GM19193 (cell line): ENCODE results near the gene FCN1.

Experiments
- POLR2A ChIP-seq: IDR thresholded peaks from 4 replicates; pipeline ENCODE4 v1.6.1; 2011; ENCODE audit not compliant: insufficient read depth, insufficient read length; ENCODE audit errors: extremely low read depth

The FCN1 gene

DNA sequence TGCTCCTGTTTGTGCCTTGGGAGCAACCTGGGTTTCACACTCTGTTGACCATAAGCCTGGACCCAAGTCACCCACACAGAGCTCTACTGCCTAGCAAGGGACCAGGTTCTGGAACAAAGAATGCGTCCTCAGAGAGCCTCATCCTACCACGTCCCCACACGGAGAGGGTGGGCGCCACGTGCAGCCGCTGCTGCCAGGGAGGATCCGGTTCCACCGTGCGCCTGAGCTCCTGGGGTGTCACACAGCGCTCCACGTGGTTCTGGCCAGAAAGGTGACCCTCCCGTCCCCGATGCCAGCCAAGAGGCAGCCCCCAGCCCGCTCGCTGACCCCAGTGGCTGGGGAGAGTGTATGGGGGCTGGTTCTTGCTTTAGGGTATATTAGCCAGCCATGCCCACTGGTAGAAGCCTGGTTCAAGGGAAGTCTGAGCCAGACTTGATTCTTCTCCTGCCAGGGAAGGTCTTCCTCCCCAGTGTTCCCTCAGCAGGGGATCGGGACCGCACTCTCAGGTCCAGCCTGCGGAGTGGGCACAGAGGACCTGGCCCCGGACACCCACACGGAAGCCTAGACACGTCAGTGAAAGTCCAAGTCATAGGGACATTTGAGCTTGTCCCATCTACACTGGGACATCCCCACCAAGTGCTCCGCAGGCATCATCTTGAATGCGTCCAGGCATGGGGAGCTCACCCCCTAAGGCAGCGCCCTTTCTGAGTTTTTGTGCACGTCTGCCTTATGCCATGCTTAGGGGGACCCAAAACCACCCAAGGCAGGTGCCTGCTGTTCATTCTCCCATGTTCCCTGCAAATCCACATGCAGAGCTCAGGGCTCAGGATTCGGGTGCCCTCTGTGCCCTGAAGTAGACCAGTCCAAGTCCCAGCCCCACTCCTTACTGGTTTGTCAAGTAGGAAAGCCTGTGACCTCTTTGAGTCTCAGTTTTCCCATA is 2.4 kb downstream of the FCN1 start:
- TF ChIP-seq POLR2A = no peak

DNA sequence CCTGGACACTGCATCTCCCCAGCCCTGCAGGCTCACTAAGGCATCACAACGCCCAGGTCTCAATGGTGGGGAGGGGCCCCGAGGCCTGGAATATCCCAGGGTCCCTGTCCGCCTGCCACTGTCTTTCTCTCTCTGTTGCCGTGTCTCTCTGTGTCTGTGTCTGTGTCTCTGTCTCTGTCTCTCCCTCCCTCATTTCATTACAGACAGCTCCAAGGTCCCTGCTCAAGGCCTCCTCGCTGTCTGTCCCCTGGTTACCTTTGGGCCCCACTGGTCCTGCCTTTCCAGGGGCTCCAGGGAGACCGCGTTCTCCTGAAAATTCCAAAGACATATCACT is 3.2 kb downstream of the FCN1 start:
- TF ChIP-seq POLR2A = no peak

DNA sequence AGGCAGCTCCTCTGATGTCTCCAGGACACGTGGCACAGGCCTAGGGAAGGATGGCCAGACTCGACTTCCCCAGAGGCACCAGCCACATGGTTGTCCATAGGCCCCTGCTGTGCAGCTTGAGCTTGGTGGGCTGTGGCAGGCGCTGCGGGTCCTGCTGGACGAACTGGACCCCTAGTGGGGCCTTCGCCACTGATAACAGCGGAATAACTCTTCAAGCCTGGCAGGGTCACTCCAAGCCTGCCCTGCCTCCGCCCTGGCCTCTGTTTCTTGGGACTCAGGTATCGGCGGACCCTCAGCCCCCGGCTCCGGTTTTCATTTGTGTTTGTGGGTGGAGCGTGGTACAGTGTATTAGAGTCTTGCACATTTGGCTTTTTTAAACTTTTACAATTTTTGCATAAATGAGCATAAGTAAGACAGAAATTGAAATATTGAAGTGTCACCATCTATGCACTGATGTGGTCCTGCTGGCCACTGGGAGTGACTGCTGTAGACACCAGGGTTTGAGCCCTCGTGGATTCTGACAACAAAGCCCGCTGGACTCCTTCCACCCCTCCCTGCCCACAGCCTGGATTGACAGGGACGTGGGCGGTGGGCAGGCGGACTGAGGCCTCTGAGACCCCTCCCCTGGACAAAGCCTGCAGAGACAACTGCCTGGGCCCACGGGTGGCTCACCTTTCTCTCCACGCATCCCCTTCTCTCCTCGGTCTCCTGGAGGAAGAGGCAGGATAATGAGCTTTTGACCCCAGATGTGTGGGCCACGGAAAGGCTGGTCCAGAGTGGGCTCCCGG is 3.8 kb downstream of the FCN1 start:
- no peak for TF ChIP-seq POLR2A

DNA sequence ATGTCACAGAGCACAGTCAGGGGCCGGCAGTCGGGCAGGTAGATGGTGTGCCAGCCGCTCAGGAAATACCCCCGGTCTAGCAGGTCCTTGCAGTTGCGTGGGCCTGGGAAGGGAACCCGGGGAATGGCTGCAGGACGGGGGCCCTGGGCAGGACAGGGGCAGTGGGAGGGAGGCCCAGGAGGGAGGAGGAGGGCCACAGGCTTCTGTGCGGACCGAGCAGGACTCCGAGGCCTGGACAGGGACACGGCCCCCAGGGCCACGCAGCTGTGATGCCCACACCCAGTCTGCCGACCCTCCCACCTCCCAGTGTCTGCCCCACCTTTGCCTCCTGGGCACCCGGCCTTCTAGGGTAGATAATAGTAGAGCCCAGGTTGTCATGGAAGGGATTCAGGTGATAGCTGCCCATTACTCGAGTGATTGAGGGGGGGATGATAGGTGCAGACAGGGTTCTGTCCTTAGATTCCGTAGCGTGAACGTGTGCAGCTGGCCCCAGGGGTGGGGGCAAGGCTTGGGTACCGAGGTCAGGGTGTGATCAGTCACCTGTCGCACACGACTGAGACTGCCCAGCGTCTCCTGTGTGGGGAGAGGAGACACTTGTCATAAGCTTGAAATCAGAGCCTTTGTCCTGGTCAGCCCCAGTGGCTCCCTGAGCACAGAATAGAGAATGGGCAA is 4.5 kb downstream of the FCN1 start:
- TF ChIP-seq POLR2A = no peak

DNA sequence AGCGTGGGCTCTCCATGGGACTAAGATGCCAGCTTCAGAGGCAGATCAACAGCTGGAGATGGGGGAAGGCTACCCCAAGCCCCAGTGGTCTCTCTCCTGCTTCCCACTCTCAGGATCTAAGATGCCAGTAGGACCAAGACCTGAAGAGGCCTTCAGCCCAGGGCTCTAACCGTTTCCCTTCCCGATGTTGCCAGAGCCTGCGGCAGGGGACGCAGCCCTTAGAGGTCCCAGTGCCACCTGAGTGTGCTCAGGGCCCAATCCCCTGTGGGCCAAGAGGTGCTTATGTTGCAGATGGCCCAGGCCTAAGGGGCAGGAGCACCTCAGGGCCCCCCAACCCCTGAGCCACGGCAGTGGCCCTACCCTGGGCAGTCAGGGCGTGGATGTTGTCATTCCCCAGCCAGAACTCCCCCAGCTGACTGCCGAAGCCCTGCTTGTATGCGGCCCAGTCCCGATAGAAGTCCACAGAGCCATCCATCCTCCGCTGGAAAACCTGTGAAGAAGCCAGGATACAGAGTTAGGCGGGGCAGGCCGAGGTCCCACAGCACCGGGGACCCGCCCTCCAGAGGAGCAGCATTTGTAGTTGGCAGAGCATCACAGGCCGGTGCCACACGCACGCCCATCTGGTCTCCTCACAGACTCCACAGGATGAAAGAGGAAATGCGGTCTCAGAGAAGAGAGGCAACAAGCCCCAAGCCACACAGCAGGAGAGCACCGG is 5.4 kb downstream of the FCN1 start:
- TF ChIP-seq POLR2A = no peak

DNA sequence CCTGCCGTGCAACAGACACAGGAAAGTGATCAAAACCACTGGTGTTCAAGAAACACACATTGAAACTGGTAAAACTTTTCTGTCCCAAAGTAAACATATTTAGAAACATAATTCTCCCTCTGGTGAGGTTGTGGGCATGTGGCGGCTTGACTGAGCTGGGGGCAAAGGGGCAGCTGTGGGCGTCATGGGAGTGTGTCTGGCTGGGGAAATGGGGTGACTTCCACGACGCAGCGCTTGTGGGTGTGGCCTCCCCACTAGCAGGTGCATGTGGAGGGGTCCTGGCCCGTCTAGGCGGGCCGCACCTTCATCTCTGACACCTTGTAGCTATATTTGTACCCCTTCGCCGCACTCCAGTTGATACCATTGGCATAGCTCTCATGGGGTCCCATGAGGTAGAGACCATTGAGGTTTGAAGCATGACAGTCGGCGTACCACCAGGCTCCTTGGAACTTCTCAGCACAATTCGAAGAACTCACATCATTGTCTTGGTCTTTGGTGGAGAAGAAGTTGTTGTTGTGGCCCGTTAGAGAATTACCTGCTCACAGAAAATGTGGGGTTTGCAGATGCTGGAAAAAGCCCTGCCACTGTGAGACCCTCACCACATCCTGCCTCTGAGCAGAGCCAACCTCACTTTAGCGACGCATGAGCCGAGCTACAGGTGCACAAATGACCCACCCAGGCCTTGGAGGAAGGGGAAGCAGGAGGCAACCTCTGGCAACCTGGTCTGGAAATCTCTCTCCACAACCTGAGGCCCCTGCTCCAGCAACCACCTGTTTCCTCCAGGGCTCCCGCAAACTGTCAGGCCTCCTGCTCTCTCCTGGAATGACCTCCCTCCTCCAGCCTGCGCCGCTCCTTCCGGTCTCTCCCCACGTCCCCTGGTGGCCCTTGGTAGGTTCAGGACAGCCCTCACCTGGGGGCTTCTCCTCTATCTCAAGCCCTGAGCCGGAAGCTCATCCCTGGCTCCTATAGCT is 7.9 kb downstream of the FCN1 start:
- TF ChIP-seq POLR2A = no peak

DNA sequence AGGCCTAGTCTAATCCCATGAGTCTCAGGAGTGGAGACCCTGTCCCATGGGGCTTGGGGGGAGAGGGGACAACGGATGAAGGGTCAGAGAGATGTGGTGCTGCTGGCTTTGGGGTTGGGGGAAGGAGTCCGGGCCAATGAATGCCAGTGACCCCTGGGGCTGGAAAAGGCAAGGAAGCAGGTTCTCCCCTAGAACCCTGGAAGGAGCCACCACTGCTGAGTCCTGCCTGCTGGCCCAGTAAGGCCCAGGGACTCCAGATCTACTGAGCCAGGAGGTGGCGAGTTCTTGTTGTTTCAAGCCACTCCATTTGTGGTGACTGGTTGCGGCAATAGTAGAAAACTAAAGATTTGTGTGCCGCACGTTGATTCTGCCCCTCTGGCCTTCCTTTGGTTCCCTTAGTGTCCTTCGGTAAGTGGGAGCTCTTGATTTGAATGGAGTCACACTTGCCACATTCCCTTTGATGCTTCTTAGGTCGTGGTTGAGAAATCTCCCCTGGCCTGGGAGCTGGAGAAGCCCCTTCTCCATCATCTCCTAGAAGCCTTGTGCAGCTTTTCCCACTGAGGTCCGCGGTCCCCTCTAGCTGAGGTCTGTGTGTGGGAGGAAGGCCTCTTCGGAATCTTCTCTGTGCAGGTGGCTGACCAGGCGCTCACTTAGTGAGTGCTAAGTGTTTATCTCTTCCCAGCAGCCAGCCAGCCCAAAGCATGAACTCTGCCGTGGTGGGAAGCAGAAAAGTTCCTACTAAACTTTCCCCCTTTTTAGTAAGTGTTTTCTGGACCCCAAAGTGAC is 9.0 kb downstream of the FCN1 start:
- TF ChIP-seq POLR2A = no peak

DNA sequence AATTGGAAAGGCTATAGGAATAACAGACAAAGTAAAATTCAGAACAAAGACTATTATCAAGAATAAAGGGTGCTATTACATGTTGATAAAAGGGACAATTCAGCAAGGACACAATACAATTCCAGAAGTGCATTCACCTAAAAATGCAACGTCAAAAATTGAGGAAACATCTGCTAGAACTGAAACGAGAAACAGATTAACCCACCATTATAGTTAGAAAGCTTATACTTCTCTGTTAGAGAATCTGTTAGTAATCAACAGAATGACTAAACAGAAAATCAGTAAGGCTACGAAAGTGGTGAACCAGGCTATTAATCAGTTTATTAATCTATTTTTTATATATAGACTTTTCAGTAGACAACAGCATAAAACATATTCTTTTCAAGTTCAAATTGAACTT is 14.8 kb downstream of the FCN1 start:
- TF ChIP-seq POLR2A = no peak

DNA sequence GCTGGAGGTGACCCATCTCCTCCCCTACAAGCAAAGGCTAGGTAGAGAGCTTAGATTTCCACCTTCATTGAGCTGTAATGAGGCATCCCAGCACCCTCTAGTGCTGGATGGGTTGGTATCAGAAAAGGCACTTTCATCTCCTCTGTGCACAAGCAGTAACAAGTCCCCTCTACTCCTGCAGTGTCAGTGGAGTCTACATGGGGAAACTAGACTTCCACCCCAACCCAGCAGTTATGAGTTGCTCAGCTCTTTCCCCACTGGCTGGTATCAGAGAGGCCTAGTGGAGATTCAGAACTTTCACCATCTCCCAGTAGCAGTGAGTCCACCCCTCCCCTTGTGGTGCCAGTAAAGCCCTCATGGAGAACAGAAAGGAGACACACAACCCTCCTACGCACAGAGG is 17.9 kb downstream of the FCN1 start:
- no peak for TF ChIP-seq POLR2A

DNA sequence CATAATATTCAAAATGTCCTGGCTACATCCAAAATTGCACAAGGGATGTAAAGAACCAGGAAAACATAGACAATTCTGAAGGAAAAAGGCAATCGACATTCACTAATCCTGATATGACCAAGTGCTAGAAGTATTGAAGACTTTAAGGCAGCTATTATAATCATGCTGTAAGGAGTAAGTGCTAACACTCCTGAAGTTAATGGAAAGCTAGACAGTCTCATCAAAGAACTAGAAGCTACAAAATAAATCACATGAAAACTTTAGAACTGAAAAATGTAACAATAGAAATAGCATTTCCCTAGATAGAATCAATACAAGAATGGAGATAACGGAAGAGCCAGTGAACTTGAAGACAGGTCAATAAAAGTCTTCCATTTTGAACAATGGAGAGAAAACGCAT is 18.5 kb downstream of the FCN1 start:
- TF ChIP-seq POLR2A = no peak

DNA sequence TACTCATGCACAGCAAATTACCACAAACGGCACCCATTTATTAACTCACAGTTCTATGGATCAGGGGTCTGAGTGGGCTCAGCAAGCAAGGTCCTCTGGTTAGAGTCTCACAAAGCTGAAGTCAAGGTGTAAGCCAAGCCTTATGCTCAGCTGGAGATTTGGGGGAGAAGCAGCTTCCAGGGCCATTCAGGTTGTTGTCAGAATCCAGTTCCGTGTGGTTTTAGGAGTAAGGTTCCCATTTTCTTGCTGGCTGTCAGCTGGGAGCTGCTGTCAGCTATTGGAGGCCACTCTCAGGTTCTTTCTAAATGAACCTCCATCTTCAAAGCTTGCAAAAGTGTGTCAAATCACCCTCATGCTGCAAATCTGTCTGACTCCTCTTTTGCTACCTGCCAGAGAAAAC is 19.4 kb downstream of the FCN1 start:
- no peak for TF ChIP-seq POLR2A

DNA sequence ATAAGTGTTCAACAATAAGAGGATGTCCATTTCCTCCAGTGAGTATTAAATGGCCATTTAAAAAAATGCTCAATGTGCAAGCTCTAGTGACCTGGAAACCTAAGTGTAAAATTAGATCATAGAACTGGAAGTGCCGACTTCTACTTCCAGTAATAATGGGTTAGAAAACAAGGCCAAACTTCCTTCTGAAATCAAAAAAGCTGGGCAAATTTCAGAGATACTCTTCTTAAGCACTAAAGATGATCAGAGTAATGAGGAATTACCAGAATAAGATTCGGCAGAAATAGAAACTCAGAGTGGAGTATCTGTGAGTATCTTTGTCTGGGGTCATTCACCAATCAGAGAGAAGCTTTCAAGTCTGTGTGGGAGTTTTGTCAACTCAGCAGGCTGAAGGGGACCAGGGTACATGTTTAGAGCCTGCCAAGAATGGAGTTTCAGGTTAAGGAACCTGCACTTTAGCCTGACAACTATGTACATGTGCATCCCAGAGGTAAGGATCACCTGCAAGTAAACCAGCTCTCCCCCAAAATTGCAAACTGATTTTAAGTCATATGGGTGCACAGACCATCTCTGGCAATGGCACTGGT is 20.0 kb downstream of the FCN1 start:
- no peak for TF ChIP-seq POLR2A
